Loucy (cell line): ENCODE results near the gene KLHDC3.

Experiments
- EZH2phosphoT487 ChIP-seq: fragments of 200-600 bp; IDR thresholded peaks from 2 replicates; pipeline ENCODE4 v1.6.1; 2018; ENCODE audit warnings: antibody characterized with exemption, mild to moderate bottlenecking, moderate library complexity, borderline replicate concordance
- TF ChIP-seq, protein P1 (sequence below): fragments of 200-600 bp; sonication (generic); conservative IDR thresholded peaks from 2 replicates; pipeline ENCODE4 v1.5.1; 2014; ENCODE audit warnings: mild to moderate bottlenecking, antibody characterized with exemption, low read length

- TF ChIP-seq, protein P1, sequence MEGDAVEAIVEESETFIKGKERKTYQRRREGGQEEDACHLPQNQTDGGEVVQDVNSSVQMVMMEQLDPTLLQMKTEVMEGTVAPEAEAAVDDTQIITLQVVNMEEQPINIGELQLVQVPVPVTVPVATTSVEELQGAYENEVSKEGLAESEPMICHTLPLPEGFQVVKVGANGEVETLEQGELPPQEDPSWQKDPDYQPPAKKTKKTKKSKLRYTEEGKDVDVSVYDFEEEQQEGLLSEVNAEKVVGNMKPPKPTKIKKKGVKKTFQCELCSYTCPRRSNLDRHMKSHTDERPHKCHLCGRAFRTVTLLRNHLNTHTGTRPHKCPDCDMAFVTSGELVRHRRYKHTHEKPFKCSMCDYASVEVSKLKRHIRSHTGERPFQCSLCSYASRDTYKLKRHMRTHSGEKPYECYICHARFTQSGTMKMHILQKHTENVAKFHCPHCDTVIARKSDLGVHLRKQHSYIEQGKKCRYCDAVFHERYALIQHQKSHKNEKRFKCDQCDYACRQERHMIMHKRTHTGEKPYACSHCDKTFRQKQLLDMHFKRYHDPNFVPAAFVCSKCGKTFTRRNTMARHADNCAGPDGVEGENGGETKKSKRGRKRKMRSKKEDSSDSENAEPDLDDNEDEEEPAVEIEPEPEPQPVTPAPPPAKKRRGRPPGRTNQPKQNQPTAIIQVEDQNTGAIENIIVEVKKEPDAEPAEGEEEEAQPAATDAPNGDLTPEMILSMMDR, result no peak
- TF ChIP-seq EZH2phosphoT487, result no peak
Measured at GRCh38 chr6:42996513-42996912, 17.5 kb upstream of the KLHDC3 start.
